Smooth muscle cell (in vitro differentiated cells): ENCODE results near the gene OSBP2. TPM values are rescaled to one million over a fixed set of nuclear protein-coding genes. Genes with fewer than 3 reads are reported as not detected.
"Not testable (repeated sequence)": the region's sequence is repeated elsewhere in the genome, so short reads cannot be mapped to it uniquely, and the experiment has no call there.

Source experiments
- DNase-seq: peaks from one replicate; lab custom pipeline; 2025; ENCODE audit not compliant: unreplicated experiment; lab: John Stamatoyannopoulos, UW
- H2AFZ ChIP-seq: fragments of 200-600 bp; sonication (generic); 2 replicates; pipeline ENCODE4 v1.6.0; 2016; ENCODE audit warnings: antibody characterized with exemption, low read depth, mild to moderate bottlenecking
- H3F3A ChIP-seq: fragments of 200-600 bp; sonication (generic); 2 replicates; pipeline ENCODE4 v1.6.0; 2017; ENCODE audit warnings: antibody characterized with exemption, low read depth
- H3K27ac ChIP-seq: fragments of 200-600 bp; sonication (generic); 2 replicates; pipeline ENCODE4 v1.5.1; 2016; ENCODE audit warnings: low read depth, mild to moderate bottlenecking
- H3K27me3 ChIP-seq: fragments of 200-600 bp; sonication (generic); 2 replicates; pipeline ENCODE4 v1.6.1; 2016; ENCODE audit warnings: low read depth, mild to moderate bottlenecking
- H3K36me3 ChIP-seq: fragments of 200-600 bp; sonication (generic); 2 replicates; pipeline ENCODE4 v1.5.1; 2016; ENCODE audit warnings: low read depth
- H3K4me1 ChIP-seq: fragments of 200-600 bp; sonication (generic); 2 replicates; pipeline ENCODE4 v1.5.1; 2016; ENCODE audit warnings: low read depth
- H3K4me2 ChIP-seq: fragments of 200-600 bp; sonication (generic); 2 replicates; pipeline ENCODE4 v1.6.0; 2016; ENCODE audit warnings: mild to moderate bottlenecking
- H3K4me3 ChIP-seq: fragments of 200-600 bp; sonication (generic); 2 replicates; pipeline ENCODE4 v1.5.1; 2016; ENCODE audit warnings: mild to moderate bottlenecking
- H3K79me2 ChIP-seq: fragments of 200-600 bp; sonication (generic); 2 replicates; pipeline ENCODE4 v1.6.0; 2016; ENCODE audit warnings: low read depth, mild to moderate bottlenecking
- H3K9ac ChIP-seq: fragments of 200-600 bp; sonication (generic); 2 replicates; pipeline ENCODE4 v1.6.0; 2016; ENCODE audit warnings: low read depth
- H3K9me3 ChIP-seq: fragments of 200-600 bp; sonication (generic); replicated peaks from 2 replicates; pipeline ENCODE4 v1.5.1; 2016; ENCODE audit warnings: low read depth
- H4K20me1 ChIP-seq: fragments of 200-600 bp; sonication (generic); 2 replicates; pipeline ENCODE4 v1.6.0; 2016; ENCODE audit warnings: low read depth
- WGBS: methylation state at CpG from one replicate; pipeline ENCODE4 v1.1.7; 2016; ENCODE audit warnings: low lambda C conversion rate; 5-methylcytosine and 5-hydroxymethylcytosine counted together
- polyA plus RNA-seq: library from polyadenylated mRNA; unstranded; fragments of >200 nt; fragmentation: Nextera tagmentation; extraction: Ambion mirVana; gene quantifications from 2 replicates; pipeline ENCODE4 v1.2.1, GENCODE V29; 2016
- total RNA-seq: library from RNA; depleted of rRNA; stranded (reverse); fragments of >200 nt; gene quantifications from 2 replicates; pipeline ENCODE4 v1.2.3, GENCODE V29; 2014
- TF ChIP-seq, protein P1 (sequence below): fragments of 200-600 bp; sonication (generic); IDR thresholded peaks from 2 replicates; pipeline ENCODE4 v1.5.1; 2017; ENCODE audit warnings: borderline replicate concordance, mild to moderate bottlenecking, antibody characterized with exemption; ENCODE audit not compliant: insufficient read depth, poor library complexity, severe bottlenecking

The OSBP2 gene
- total and polyA plus RNA-seq, 2 experiments from 2014 or later, result 4.6 to 4.9 TPM

DNA sequence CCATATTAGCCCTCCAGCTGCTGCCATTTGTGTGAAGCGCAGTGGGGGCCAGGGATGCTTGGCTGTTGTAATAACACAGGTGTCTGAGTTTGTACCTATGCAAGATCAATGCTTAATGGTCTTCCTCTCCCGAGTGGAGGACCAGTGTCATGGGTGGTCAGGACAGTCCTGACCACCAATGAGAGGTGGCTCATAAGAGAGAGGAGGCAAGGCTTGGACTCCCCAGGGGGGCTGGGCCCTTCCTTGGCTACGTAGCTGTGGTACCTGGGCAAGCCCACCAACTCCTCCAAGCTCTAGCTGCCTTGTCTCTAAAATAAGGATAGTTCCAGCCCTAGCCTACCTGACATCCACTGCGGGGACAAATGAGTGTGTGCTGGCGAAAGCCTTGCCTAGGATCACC is 79.2 kb downstream of the OSBP2 start:
- DNase-seq, result no peak
- no peaks in the 10 kb centered on the region for H3K79me2 ChIP-seq
- no peak overlapping the region for H3K4me3 ChIP-seq
- no peaks in the 10 kb centered on the region for H3K27me3 ChIP-seq
- no peaks in the 10 kb centered on the region for H3K4me1 ChIP-seq
- H3K4me2 ChIP-seq, result no peak overlapping the region
- H3K27ac ChIP-seq, result no peak overlapping the region
- 91% methylated on average over 5 of the region's 5 CpGs for WGBS
- no peaks in the 10 kb centered on the region for H3F3A ChIP-seq
- no peak overlapping the region for H2AFZ ChIP-seq
- H4K20me1 ChIP-seq, result no peaks in the 10 kb centered on the region
- H3K9ac ChIP-seq, result no peak overlapping the region
- no peaks in the 10 kb centered on the region for H3K9me3 ChIP-seq
- TF ChIP-seq, protein P1, sequence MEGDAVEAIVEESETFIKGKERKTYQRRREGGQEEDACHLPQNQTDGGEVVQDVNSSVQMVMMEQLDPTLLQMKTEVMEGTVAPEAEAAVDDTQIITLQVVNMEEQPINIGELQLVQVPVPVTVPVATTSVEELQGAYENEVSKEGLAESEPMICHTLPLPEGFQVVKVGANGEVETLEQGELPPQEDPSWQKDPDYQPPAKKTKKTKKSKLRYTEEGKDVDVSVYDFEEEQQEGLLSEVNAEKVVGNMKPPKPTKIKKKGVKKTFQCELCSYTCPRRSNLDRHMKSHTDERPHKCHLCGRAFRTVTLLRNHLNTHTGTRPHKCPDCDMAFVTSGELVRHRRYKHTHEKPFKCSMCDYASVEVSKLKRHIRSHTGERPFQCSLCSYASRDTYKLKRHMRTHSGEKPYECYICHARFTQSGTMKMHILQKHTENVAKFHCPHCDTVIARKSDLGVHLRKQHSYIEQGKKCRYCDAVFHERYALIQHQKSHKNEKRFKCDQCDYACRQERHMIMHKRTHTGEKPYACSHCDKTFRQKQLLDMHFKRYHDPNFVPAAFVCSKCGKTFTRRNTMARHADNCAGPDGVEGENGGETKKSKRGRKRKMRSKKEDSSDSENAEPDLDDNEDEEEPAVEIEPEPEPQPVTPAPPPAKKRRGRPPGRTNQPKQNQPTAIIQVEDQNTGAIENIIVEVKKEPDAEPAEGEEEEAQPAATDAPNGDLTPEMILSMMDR, result no peak
- H3K36me3 ChIP-seq, result no peaks in the 10 kb centered on the region

GRCh38 chr22:30774566-30774965 is 79.9 kb downstream of the OSBP2 start:
- H4K20me1 ChIP-seq, result no peaks in the 10 kb centered on the region
- H3K4me3 ChIP-seq, result no peak overlapping the region

GRCh38 chr22:30776476-30776875 is 81.8 kb downstream of the OSBP2 start:
- WGBS, result 88% methylated on average over 3 of the region's 3 CpGs
- H3K9ac ChIP-seq, result no peak overlapping the region
- no peak overlapping the region for H3K4me2 ChIP-seq
- no peak for DNase-seq
- H3K4me3 ChIP-seq, result no peak overlapping the region
- no peaks in the 10 kb centered on the region for H3K27me3 ChIP-seq
- H3K79me2 ChIP-seq, result no peaks in the 10 kb centered on the region
- H4K20me1 ChIP-seq, result no peaks in the 10 kb centered on the region
- H2AFZ ChIP-seq, result no peak overlapping the region
- H3F3A ChIP-seq, result no peaks in the 10 kb centered on the region
- H3K9me3 ChIP-seq, result no peaks in the 10 kb centered on the region
- no peaks in the 10 kb centered on the region for H3K36me3 ChIP-seq
- TF ChIP-seq, protein P1, result no peak
- H3K27ac ChIP-seq, result no peak overlapping the region
- no peaks in the 10 kb centered on the region for H3K4me1 ChIP-seq

More at GRCh38 chr22:30774566-30774965, 79.9 kb downstream of the OSBP2 start:
- no peaks in the 10 kb centered on the region for H3K4me1 ChIP-seq
- no peaks in the 10 kb centered on the region for H3K9me3 ChIP-seq
- H3K79me2 ChIP-seq, result no peaks in the 10 kb centered on the region
- no peak overlapping the region for H2AFZ ChIP-seq
- H3K27ac ChIP-seq, result no peak overlapping the region
- H3K4me2 ChIP-seq, result no peak overlapping the region
- H3K36me3 ChIP-seq, result no peaks in the 10 kb centered on the region
- TF ChIP-seq, protein P1, result no peak
- no peaks in the 10 kb centered on the region for H3K27me3 ChIP-seq
- no peaks in the 10 kb centered on the region for H3F3A ChIP-seq
- 94% methylated on average over 4 of the region's 4 CpGs for WGBS
- no peak overlapping the region for H3K9ac ChIP-seq
- no peak for DNase-seq

DNA sequence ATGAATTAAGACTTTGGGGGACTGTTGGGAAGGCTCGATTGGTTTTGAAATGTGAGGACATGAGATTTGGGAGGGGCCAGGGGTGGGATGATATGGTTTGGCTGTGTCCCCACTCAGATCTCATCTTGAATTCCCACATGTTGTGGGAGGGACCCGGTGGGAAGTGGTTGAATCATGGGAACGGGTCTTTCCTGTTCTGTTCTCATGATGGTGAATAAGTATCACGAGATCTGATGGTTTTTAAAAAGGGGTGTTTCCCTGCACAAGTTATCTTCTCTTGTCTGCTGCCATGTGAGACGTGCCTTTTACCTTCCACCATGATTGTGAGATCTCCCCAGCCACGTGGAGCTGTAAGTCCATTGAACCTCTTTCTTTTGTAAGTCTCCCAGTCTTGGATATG is 82.5 kb downstream of the OSBP2 start:
- not testable (repeated sequence) for H3K79me2 ChIP-seq, H2AFZ ChIP-seq, H3F3A ChIP-seq, H3K27me3 ChIP-seq, H4K20me1 ChIP-seq, H3K4me3 ChIP-seq, H3K36me3 ChIP-seq, H3K4me1 ChIP-seq, H3K27ac ChIP-seq, DNase-seq, H3K9ac ChIP-seq, H3K4me2 ChIP-seq, H3K9me3 ChIP-seq
- 81% methylated on average over 6 of the region's 6 CpGs for WGBS
